Brain microvascular endothelial cell (primary cell): ENCODE results near the gene TCF4.

Experiments used
- DNase-seq: peaks from one replicate; pipeline ENCODE4 v3.0.0-alpha.2; 2020
- H3K27ac ChIP-seq: fragments of 250-450 bp; sonication (Bioruptor Pico); 2 replicates; pipeline ENCODE4 v1.5.1; 2020; ENCODE audit warnings: mild to moderate bottlenecking, moderate library complexity
- H3K27me3 ChIP-seq: fragments of 250-450 bp; sonication (Bioruptor Pico); replicated peaks from 2 replicates; pipeline ENCODE4 v1.5.1; 2020; ENCODE audit warnings: mild to moderate bottlenecking
- H3K36me3 ChIP-seq: fragments of 250-450 bp; sonication (Bioruptor Pico); replicated peaks from 2 replicates; pipeline ENCODE4 v1.5.1; 2020; ENCODE audit warnings: mild to moderate bottlenecking
- H3K4me3 ChIP-seq: 2 replicates; pipeline ENCODE4 v1.5.1; 2011; ENCODE audit warnings: low read depth, mild to moderate bottlenecking, control low read depth, low read length, moderate library complexity
- CTCF ChIP-seq: IDR thresholded peaks from 2 replicates; pipeline ENCODE4 v1.5.1; 2011; ENCODE audit warnings: low read depth, mild to moderate bottlenecking, moderate library complexity, low read length, control low read depth, inconsistent platforms; ENCODE audit errors: missing control alignments
- in situ Hi-C: cut with HindIII; loops from 2 replicates; pipeline ENCODE4 v1.10.0; 2017; ENCODE audit warnings: low sequenced_read_pairs, low pct_ligation_motif_present

Gene TCF4

GRCh38 chr18:55395799-55396198, 192.2 kb downstream of the TCF4 start:
- Histone ChIP-seq H3K27ac (no peak overlapping the region), H3K4me3 (no peak overlapping the region), H3K36me3 (no peaks in the 10 kb centered on the region), H3K27me3 (no peaks in the 10 kb centered on the region)
- TF ChIP-seq CTCF: no peak
- no peak for DNase-seq
- in situ Hi-C loops: no loop called here

GRCh38 chr18:55390898-55391297, 197.1 kb downstream of the TCF4 start:
- no peak for DNase-seq
- Histone ChIP-seq H3K27me3 (no peaks in the 10 kb centered on the region), H3K4me3 (no peak overlapping the region), H3K27ac (no peak overlapping the region), H3K36me3 (no peaks in the 10 kb centered on the region)
- in situ Hi-C loops: no loop called here
- no peak for TF ChIP-seq CTCF

- Histone ChIP-seq H3K36me3 (no peaks in the 10 kb centered on the region), H3K4me3 (no peak overlapping the region), H3K27ac (no peak overlapping the region), H3K27me3 (no peaks in the 10 kb centered on the region)
- in situ Hi-C loops: no loop called here
- no peak for DNase-seq
- no peak for TF ChIP-seq CTCF
Observed at GRCh38 chr18:55387139-55387984, 200.6 kb downstream of the TCF4 start.

GRCh38 chr18:55386545-55386944, 201.4 kb downstream of the TCF4 start:
- in situ Hi-C loops: no loop called here
- no peaks in the 10 kb centered on the region for H3K27me3 ChIP-seq
- DNase-seq: no peak
- no peak overlapping the region for H3K27ac ChIP-seq
- no peak overlapping the region for H3K4me3 ChIP-seq
- no peak for TF ChIP-seq CTCF
- H3K36me3 ChIP-seq: no peaks in the 10 kb centered on the region

GRCh38 chr18:55385770-55386169, 202.2 kb downstream of the TCF4 start:
- no peak overlapping the region for H3K27ac ChIP-seq
- no peaks in the 10 kb centered on the region for H3K36me3 ChIP-seq
- DNase-seq: no peak
- in situ Hi-C loops: no loop called here
- no peaks in the 10 kb centered on the region for H3K27me3 ChIP-seq
- no peak for TF ChIP-seq CTCF
- H3K4me3 ChIP-seq: no peak overlapping the region
